CD4-positive, alpha-beta memory T cell (primary cell): ENCODE data around the gene PRSS8. TPM values are rescaled to one million over a fixed set of nuclear protein-coding genes. Genes with fewer than 3 reads are reported as not detected.

Source experiments
- CTCF ChIA-PET: fragments of 350-600 bp; sonication (Branson Sonifier 250); formaldehyde crosslinking; loops from one replicate; lab custom pipeline; 2021; ENCODE audit warnings: inconsistent platforms; ENCODE audit not compliant: partially characterized antibody; lab: Charles Lee
- POLR2A ChIA-PET: fragments of 350-600 bp; sonication (Branson Sonifier 250); formaldehyde crosslinking; loops from one replicate; lab custom pipeline; 2021; ENCODE audit not compliant: partially characterized antibody; lab: Charles Lee
- DNase-seq, 5 donors: peaks; one replicate each; pipeline versions ENCODE4 v3.0.0 to v3.0.0-alpha.2; 2020 to 2022; ENCODE audit warnings: mixed read lengths in 1 of 5
- H3K27ac ChIP-seq: one replicate; pipeline ENCODE4 v1.7.0; 2013; ENCODE audit warnings: low read depth, low read length
- H3K27me3 ChIP-seq: 2 replicates; pipeline ENCODE4 v1.7.0; 2013; ENCODE audit warnings: mild to moderate bottlenecking, low read length, moderate library complexity; ENCODE audit not compliant: insufficient read depth
- H3K36me3 ChIP-seq: 2 replicates; pipeline ENCODE4 v1.7.0; 2013; ENCODE audit warnings: mild to moderate bottlenecking, low read length, moderate library complexity; ENCODE audit not compliant: insufficient read depth
- H3K4me1 ChIP-seq: 2 replicates; pipeline ENCODE4 v1.7.0; 2013; ENCODE audit warnings: mild to moderate bottlenecking, low read length, moderate library complexity; ENCODE audit not compliant: insufficient read depth
- H3K4me3 ChIP-seq, 2 donors: one replicate each; pipeline ENCODE4 v1.7.0; 2013; ENCODE audit warnings: low read length in 2 of 2, mild to moderate bottlenecking in 1 of 2
- H3K9me3 ChIP-seq, 2 donors: one replicate each; pipeline ENCODE4 v1.7.0; 2013; ENCODE audit warnings: low read length in 2 of 2, control low read depth in 1 of 2; ENCODE audit not compliant: control insufficient read depth in 1 of 2
- H3K27ac Mint-ChIP-seq, 7 donors: one replicate each; pipeline ENCODE4 v1.8.0; 2020 to 2021; ENCODE audit warnings: mixed read lengths in 7 of 7, mild to moderate bottlenecking in 6 of 7, inconsistent platforms in 3 of 7, moderate library complexity in 3 of 7
- H3K27me3 Mint-ChIP-seq, 2 donors: one replicate each; pipeline ENCODE4 v1.8.0; 2020 to 2021; ENCODE audit warnings: mixed read lengths in 2 of 2
- H3K36me3 Mint-ChIP-seq, 2 donors: one replicate each; pipeline ENCODE4 v1.8.0; 2020 to 2021; ENCODE audit warnings: mixed read lengths in 2 of 2, inconsistent platforms in 1 of 2, mild to moderate bottlenecking in 1 of 2
- H3K4me1 Mint-ChIP-seq, 4 donors: one replicate each; pipeline ENCODE4 v1.8.0; 2020 to 2021; ENCODE audit warnings: mixed read lengths in 4 of 4, mild to moderate bottlenecking in 1 of 4
- H3K4me3 Mint-ChIP-seq, 8 donors: one replicate each; pipeline ENCODE4 v1.8.0; 2020 to 2021; ENCODE audit warnings: mixed read lengths in 8 of 8, mild to moderate bottlenecking in 7 of 8, moderate library complexity in 6 of 8, inconsistent platforms in 3 of 8
- H3K9me3 Mint-ChIP-seq, 8 donors: one replicate each; pipeline ENCODE4 v1.8.0; 2020 to 2021; ENCODE audit warnings: mixed read lengths in 8 of 8, mild to moderate bottlenecking in 5 of 8, inconsistent platforms in 3 of 8, moderate library complexity in 1 of 8
- intact Hi-C: fragments of 100-400 bp; cut with micrococcal nuclease; formaldehyde crosslinking; loops from one replicate; pipeline ENCODE4 v1.15.1; 2023
- polyA plus RNA-seq, 2 donors: library from polyadenylated mRNA; unstranded; fragments of 300-500 nt; fragmentation: Illumina TruSeq; gene quantifications; one replicate each; pipeline ENCODE4 v1.2.3, GENCODE V29; 2021
- total RNA-seq, 2 experiments: library from RNA; stranded (reverse); gene quantifications; one replicate each; pipeline ENCODE4 v1.2.3, GENCODE V29; 2021

The PRSS8 gene
- total RNA-seq (not detected), polyA plus RNA-seq (under 1 TPM in 1 of 2 donors, not detected in 1; 0.33 TPM)

DNA sequence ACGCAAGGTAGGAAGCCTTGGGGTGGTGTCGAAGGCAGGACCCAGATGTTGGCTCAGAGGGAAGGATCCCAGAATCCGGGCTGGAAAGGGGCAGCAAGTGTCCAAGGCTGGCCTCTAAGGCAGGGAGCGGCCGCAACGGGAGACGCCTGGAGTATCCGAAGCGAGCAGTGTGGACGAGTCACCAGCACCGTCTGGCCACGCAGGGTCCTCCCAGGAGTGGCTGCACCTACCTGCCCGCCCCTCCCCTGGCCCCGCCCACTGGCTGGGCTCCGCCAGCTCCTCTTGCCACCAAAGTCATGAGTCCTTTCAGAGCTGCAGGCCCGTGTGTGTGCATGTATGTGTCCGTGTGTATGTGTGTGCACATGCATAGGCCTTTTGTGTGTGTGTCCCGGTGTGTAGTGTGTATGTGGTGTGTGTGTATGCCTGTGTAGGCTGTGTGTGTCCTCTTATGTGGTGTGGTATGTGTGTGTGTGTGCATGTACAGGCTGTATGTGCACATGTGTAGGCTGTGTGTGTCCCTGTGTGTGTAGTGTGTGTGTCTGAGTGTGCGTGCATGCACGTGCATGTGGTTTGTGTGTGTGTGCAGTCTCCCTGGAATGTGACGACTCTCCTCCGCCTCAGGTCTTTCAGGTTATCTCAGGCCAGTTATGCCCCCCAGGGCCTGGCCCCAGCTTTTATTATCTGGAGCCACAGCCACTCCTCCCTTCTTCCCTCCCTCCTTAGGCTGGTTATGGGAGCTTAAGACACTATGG lies at the start of gene PRSS8:
Gene PRSS8, minus strand, starts transcription at position 193 of the 752 bp plus-strand sequence. CDS start 229 bp downstream, outside the sequence.
- H3K4me1 Mint-ChIP-seq, result peaks cover 0 to 4% (median 0%) of the 10 kb centered on the region in 4 donors
- POLR2A ChIA-PET, result interaction anchor here (0.6 to 1.0 kb wide), 3 partner anchors 18 to 138 kb away, joined by 3 to 5 read pairs (median 3); partner anchors contain the start of gene KAT8
- no peaks in the 10 kb centered on the region for H3K27me3 ChIP-seq
- no peaks in the 10 kb centered on the region for H3K9me3 ChIP-seq
- H3K27ac ChIP-seq, result no peak within 1 kb of the TSS
- CTCF ChIA-PET, result interaction anchor here (1.4 kb wide), 1 partner anchor 733 kb away, joined by 3 read pairs; no protein-coding TSS in a partner anchor
- H3K4me3 Mint-ChIP-seq, result no peak within 1 kb of the TSS
- intact Hi-C loops, result no loop called here
- peaks cover 4 to 14% of the 10 kb centered on the region in 2 donors for H3K36me3 Mint-ChIP-seq
- H3K4me1 ChIP-seq, result no peaks in the 10 kb centered on the region
- peaks cover 4% of the 10 kb centered on the region for H3K36me3 ChIP-seq
- peak within 1 kb of the TSS in 2 of 7 donors; percentile 64 to 88 for H3K27ac Mint-ChIP-seq
- no peak within 1 kb of the TSS for H3K4me3 ChIP-seq
- DNase-seq, result no peak
- H3K27me3 Mint-ChIP-seq, result no peaks in the 10 kb centered on the region
- H3K9me3 Mint-ChIP-seq, result no peaks in the 10 kb centered on the region

DNA sequence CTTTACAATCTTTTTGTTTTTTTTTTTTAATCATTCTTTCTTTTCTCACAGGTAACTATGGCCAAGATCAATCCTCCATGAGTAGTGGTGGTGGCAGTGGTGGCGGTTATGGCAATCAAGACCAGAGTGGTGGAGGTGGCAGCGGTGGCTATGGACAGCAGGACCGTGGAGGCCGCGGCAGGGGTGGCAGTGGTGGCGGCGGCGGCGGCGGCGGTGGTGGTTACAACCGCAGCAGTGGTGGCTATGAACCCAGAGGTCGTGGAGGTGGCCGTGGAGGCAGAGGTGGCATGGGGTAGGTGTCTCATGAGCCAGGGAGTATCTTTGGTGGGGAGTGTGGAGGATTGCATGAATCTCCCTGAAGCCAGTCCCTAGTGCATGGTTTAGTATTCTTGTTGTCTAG lies 49.4 kb upstream of the PRSS8 start:
- Mint-ChIP-seq H3K9me3 (peaks cover 0 to 19% (median 0%) of the 10 kb centered on the region in 8 donors), H3K36me3 (peaks cover 81 to 94% of the 10 kb centered on the region in 2 donors), H3K27me3 (no peaks in the 10 kb centered on the region), H3K4me3 (peak overlapping the region in 5 of 8 donors; percentile 36 to 79 (median 59)), H3K4me1 (peaks cover 53 to 97% (median 72%) of the 10 kb centered on the region in 4 donors), H3K27ac (peak overlapping the region in 5 of 7 donors; percentile 37 to 99 (median 77))
- no peak overlapping the region for H3K4me3 ChIP-seq
- no peak overlapping the region for H3K27ac ChIP-seq
- ChIA-PET POLR2A (interaction anchor here (1.5 to 2.2 kb wide), 4 partner anchors 10 to 67 kb away, joined by 4 to 19 read pairs (median 8); partner anchors contain the start of genes KAT8 and PYCARD), CTCF (no interaction called here)
- intact Hi-C loops, result no loop called here
- H3K27me3 ChIP-seq, result no peaks in the 10 kb centered on the region
- no peaks in the 10 kb centered on the region for H3K9me3 ChIP-seq
- H3K36me3 ChIP-seq, result peaks cover 78% of the 10 kb centered on the region
- H3K4me1 ChIP-seq, result peaks cover 66% of the 10 kb centered on the region
- DNase-seq, result no peak

DNA sequence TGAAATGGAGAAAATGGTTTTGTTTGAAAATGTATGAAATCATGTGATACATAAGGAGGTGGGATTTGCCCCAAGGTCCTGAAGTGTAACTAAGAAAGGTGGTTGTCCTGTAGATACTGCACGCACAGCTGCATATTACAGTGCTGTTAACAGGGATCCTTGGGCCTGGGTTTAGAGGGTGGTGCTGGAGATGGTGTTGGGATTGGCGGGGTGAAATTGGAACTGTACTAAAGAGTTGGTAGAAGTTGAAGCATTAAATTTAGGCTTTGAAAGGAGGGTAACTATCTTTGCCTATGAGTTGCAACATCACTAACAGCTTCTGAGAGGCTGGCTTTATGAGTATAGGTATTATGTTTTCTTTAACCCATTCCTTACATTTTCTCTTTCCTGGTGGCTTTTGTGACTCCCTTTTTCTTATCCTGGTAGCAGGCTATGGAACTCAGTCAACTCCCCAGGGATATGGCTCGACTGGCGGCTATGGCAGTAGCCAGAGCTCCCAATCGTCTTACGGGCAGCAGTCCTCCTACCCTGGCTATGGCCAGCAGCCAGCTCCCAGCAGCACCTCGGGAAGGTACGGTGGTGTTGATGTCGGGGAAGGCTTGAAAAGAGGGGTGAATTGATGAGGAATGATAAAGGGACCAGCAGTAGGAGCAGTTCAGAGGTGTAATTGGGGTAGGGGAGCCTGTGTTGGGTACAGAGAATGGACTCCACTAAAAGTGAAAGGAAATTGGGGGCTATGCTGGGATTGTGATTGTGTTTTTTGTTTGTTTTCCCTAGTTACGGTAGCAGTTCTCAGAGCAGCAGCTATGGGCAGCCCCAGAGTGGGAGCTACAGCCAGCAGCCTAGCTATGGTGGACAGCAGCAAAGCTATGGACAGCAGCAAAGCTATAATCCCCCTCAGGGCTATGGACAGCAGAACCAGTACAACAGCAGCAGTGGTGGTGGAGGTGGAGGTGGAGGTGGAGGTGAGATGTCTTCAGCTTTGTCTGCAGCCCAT lies 48.2 kb upstream of the PRSS8 start:
- DNase-seq, result no peak
- CTCF ChIA-PET, result interaction anchor here (1.4 to 2.5 kb wide), 2 partner anchors 18 to 41 kb away, joined by 3 to 11 read pairs; partner anchors contain the start of gene PYCARD
- Mint-ChIP-seq H3K27ac (peak overlapping the region; percentile 47 to 99 (median 70)), H3K27me3 (no peaks in the 10 kb centered on the region), H3K4me1 (peaks cover 52 to 95% (median 70%) of the 10 kb centered on the region in 4 donors), H3K9me3 (peaks cover 0 to 19% (median 0%) of the 10 kb centered on the region in 8 donors), H3K4me3 (peak overlapping the region; percentile 46 to 99 (median 98)), H3K36me3 (peaks cover 69 to 90% of the 10 kb centered on the region in 2 donors)
- intact Hi-C loops, result no loop called here
- POLR2A ChIA-PET, result interaction anchor here (0.7 to 2.6 kb wide), 11 partner anchors 9 to 110 kb away, joined by 3 to 19 read pairs (median 4); partner anchors contain the start of genes KAT8, PYCARD, ZNF646 and ZNF668
- H3K9me3 ChIP-seq, result no peaks in the 10 kb centered on the region
- H3K36me3 ChIP-seq, result peaks cover 67% of the 10 kb centered on the region
- H3K27ac ChIP-seq, result peak overlapping the region; percentile 23
- H3K4me1 ChIP-seq, result peaks cover 71% of the 10 kb centered on the region
- H3K27me3 ChIP-seq, result no peaks in the 10 kb centered on the region
- H3K4me3 ChIP-seq, result no peak overlapping the region

DNA sequence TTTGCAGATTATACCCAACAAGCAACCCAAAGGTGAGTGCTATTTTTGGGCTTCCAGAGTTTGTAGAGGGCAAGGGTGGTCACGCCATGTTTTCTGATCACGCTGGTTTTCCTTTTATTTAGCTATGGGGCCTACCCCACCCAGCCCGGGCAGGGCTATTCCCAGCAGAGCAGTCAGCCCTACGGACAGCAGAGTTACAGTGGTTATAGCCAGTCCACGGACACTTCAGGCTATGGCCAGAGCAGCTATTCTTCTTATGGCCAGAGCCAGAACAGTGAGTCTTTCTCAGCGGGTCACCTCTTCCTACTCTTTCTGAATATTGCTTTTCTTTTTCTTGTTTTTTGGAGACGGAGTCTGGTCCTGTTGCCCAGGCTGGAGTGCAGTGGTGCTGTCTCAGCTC lies 46.9 kb upstream of the PRSS8 start:
- Histone ChIP-seq H3K4me3 (peak overlapping the region; percentile 5 to 96), H3K27ac (peak overlapping the region; percentile 89), H3K4me1 (peaks cover 76% of the 10 kb centered on the region), H3K36me3 (peaks cover 53% of the 10 kb centered on the region), H3K9me3 (no peaks in the 10 kb centered on the region), H3K27me3 (no peaks in the 10 kb centered on the region)
- peaks cover 57 to 77% of the 10 kb centered on the region in 2 donors for H3K36me3 Mint-ChIP-seq
- H3K4me3 Mint-ChIP-seq, result peak overlapping the region; percentile 97 to 99 (median 98)
- peak overlapping the region; percentile 38 to 99 (median 75) for H3K27ac Mint-ChIP-seq
- intact Hi-C loops, result no loop called here
- POLR2A ChIA-PET, result interaction anchor here (1.4 to 2.6 kb wide), 8 partner anchors 8 to 65 kb away, joined by 3 to 16 read pairs (median 7); partner anchors contain the start of genes KAT8 and PYCARD
- H3K4me1 Mint-ChIP-seq, result peaks cover 56 to 94% (median 68%) of the 10 kb centered on the region in 4 donors
- no peaks in the 10 kb centered on the region for H3K27me3 Mint-ChIP-seq
- DNase-seq, result no peak
- peaks cover 0 to 16% (median 0%) of the 10 kb centered on the region in 8 donors for H3K9me3 Mint-ChIP-seq
- CTCF ChIA-PET, result interaction anchor here (0.7 to 2.5 kb wide), 2 partner anchors 19 to 40 kb away, joined by 3 to 11 read pairs; partner anchors contain the start of gene PYCARD

DNA sequence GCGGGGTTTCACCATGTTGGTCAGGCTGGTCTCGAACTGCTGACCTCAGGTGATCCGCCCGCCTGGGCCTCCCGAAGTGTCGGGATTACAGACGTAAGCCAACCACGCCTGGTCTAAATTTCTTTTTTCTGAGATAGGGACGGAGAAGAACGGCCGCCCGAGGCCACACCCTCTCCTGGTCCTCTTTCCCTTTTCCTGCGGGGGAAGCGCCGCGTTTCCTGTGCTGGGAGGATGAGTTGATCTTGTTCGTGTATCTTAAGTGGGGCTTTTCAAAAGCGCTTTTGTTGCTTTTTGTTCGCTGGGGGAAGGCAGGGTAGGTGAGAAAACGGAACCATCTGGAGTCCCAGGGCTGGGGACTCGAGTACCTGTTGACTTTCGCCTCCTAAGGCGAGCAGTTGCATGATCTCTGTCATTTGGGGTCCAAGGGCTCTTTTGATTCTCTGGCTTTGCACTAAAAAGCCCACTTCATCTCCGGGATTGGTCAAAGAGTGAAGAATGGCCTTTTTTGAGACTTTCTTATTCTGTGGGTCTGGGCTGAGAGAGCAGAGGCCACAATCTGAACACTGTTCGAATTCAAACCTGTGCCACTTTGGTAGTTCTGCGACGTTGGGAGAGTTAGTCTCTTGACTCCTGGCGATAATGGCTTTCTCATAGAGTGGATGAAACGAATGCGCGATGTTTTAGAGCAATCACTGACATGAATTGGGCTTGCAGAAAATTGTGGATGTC lies 45.7 kb upstream of the PRSS8 start:
- POLR2A ChIA-PET, result interaction anchor here (0.7 to 6.1 kb wide), 34 partner anchors 9 to 696 kb away, joined by 3 to 195 read pairs (median 6); partner anchors contain the start of genes ARMC5, FBRS, KAT8 and ORAI3
- H3K9me3 Mint-ChIP-seq, result peaks cover 0 to 14% (median 0%) of the 10 kb centered on the region in 8 donors

More for the DNA sequence above, 45.7 kb upstream of the PRSS8 start:
- H3K36me3 ChIP-seq, result peaks cover 42% of the 10 kb centered on the region
- H3K9me3 ChIP-seq, result no peaks in the 10 kb centered on the region
- Mint-ChIP-seq H3K4me1 (peaks cover 51 to 90% (median 66%) of the 10 kb centered on the region in 4 donors), H3K4me3 (peak overlapping the region; percentile 97 to 99 (median 98)), H3K27ac (peak overlapping the region; percentile 93 to 100 (median 99)), H3K36me3 (peaks cover 46 to 66% of the 10 kb centered on the region in 2 donors), H3K27me3 (no peaks in the 10 kb centered on the region)
- peak in 2 of 5 donors; percentile 25 to 57 for DNase-seq
- peak overlapping the region; percentile 89 for H3K27ac ChIP-seq
- peak overlapping the region; percentile 96 to 97 for H3K4me3 ChIP-seq
- CTCF ChIA-PET, result interaction anchor here (1.2 to 1.8 kb wide), 2 partner anchors 20 to 39 kb away, joined by 3 to 12 read pairs; no protein-coding TSS in a partner anchor
- peaks cover 78% of the 10 kb centered on the region for H3K4me1 ChIP-seq
- H3K27me3 ChIP-seq, result no peaks in the 10 kb centered on the region
- intact Hi-C loops, result no loop called here
